ENCODE data around the gene KRT4. TPM values are rescaled to one million over a fixed set of nuclear protein-coding genes. Genes with fewer than 3 reads are reported as not detected.

KRT4 gene
- total RNA-seq, 2 experiments from 2014 or later: not detected

GRCh38 chr12:52772772-52773171 lies 41.1 kb downstream of the KRT4 start:
- Histone ChIP-seq H2AFZ (ENCODE audit: low read length) (no peak overlapping the region), H3K27ac (ENCODE audit: low read depth, low read length, poor library complexity, severe bottlenecking) (no peak overlapping the region), H3K4me1 (ENCODE audit: insufficient read depth, low read length, poor library complexity, severe bottlenecking) (no peaks in the 10 kb centered on the region), H3K79me2 (ENCODE audit: insufficient read depth, low read depth, low read length) (no peaks in the 10 kb centered on the region), H3K4me3 (ENCODE audit: low read depth, low read length, poor library complexity, severe bottlenecking) (no peak overlapping the region), H3K36me3 (ENCODE audit: insufficient read depth, low read length) (no peaks in the 10 kb centered on the region), H3K9me3 (ENCODE audit: low read length) (no peaks in the 10 kb centered on the region), H4K20me1 (ENCODE audit: insufficient read depth, low read length) (no peaks in the 10 kb centered on the region; the same call in 1 of the 2 replicates), H3K4me2 (ENCODE audit: low read length) (no peak overlapping the region), H3K9me2 (ENCODE audit: insufficient read depth, low read length) (no peaks in the 10 kb centered on the region)
- TF ChIP-seq EZH2phosphoT487 (IDR thresholded peaks at IDR 0.05; ENCODE audit: borderline replicate concordance, low read depth, low read length) (no peak), CTCF (conservative IDR thresholded peaks at IDR 0.05; ENCODE audit: low read length) (no peak)
- BruUV-seq (replicated peaks): no TSS peak
- POLR2A ChIA-PET: interaction anchor here (1.0 kb wide), 1 partner anchor 8 kb away, joined by 3 read pairs; no protein-coding TSS in a partner anchor
- no peak for DNase-seq (ENCODE audit: low spot score)
- CTCF ChIA-PET (ENCODE audit: unreplicated experiment): no interaction called here
- intact Hi-C loops (cut with micrococcal nuclease; ENCODE audit: unreplicated experiment): no loop called here

GRCh38 chr12:52772188-52772587 lies 41.7 kb downstream of the KRT4 start:
- intact Hi-C loops (cut with micrococcal nuclease; ENCODE audit: unreplicated experiment): no loop called here
- Histone ChIP-seq H3K4me1 (ENCODE audit: insufficient read depth, low read length, poor library complexity, severe bottlenecking) (no peaks in the 10 kb centered on the region), H4K20me1 (ENCODE audit: insufficient read depth, low read length) (no peaks in the 10 kb centered on the region; the same call in 1 of the 2 replicates), H3K27ac (ENCODE audit: low read depth, low read length, poor library complexity, severe bottlenecking) (no peak overlapping the region), H3K4me3 (ENCODE audit: low read depth, low read length, poor library complexity, severe bottlenecking) (no peak overlapping the region), H3K9me3 (ENCODE audit: low read length) (no peaks in the 10 kb centered on the region), H3K79me2 (ENCODE audit: insufficient read depth, low read depth, low read length) (no peaks in the 10 kb centered on the region), H3K4me2 (ENCODE audit: low read length) (no peak overlapping the region), H3K9me2 (ENCODE audit: insufficient read depth, low read length) (no peaks in the 10 kb centered on the region), H3K36me3 (ENCODE audit: insufficient read depth, low read length) (no peaks in the 10 kb centered on the region), H2AFZ (ENCODE audit: low read length) (no peak overlapping the region)
- CTCF ChIA-PET (ENCODE audit: unreplicated experiment): no interaction called here
- POLR2A ChIA-PET: no interaction called here
- BruUV-seq (replicated peaks): no TSS peak
- TF ChIP-seq CTCF (conservative IDR thresholded peaks at IDR 0.05; ENCODE audit: low read length) (no peak), EZH2phosphoT487 (IDR thresholded peaks at IDR 0.05; ENCODE audit: borderline replicate concordance, low read depth, low read length) (no peak)
- DNase-seq (ENCODE audit: low spot score): no peak

GRCh38 chr12:52771505-52771904 lies 42.4 kb downstream of the KRT4 start:
- Histone ChIP-seq H3K27ac (ENCODE audit: low read depth, low read length, poor library complexity, severe bottlenecking) (no peak overlapping the region), H4K20me1 (ENCODE audit: insufficient read depth, low read length) (no peaks in the 10 kb centered on the region; the same call in 1 of the 2 replicates), H3K9me3 (ENCODE audit: low read length) (no peaks in the 10 kb centered on the region), H3K36me3 (ENCODE audit: insufficient read depth, low read length) (no peaks in the 10 kb centered on the region), H3K9me2 (ENCODE audit: insufficient read depth, low read length) (no peaks in the 10 kb centered on the region), H3K4me2 (ENCODE audit: low read length) (no peak overlapping the region), H3K4me1 (ENCODE audit: insufficient read depth, low read length, poor library complexity, severe bottlenecking) (no peaks in the 10 kb centered on the region), H2AFZ (ENCODE audit: low read length) (no peak overlapping the region), H3K79me2 (ENCODE audit: insufficient read depth, low read depth, low read length) (no peaks in the 10 kb centered on the region), H3K4me3 (ENCODE audit: low read depth, low read length, poor library complexity, severe bottlenecking) (no peak overlapping the region)
- ChIA-PET POLR2A (no interaction called here), CTCF (ENCODE audit: unreplicated experiment) (no interaction called here)
- no peak for DNase-seq (ENCODE audit: low spot score)
- TF ChIP-seq CTCF (conservative IDR thresholded peaks at IDR 0.05; ENCODE audit: low read length) (no peak), EZH2phosphoT487 (IDR thresholded peaks at IDR 0.05; ENCODE audit: borderline replicate concordance, low read depth, low read length) (no peak)
- no TSS peak for BruUV-seq (replicated peaks)
- intact Hi-C loops (cut with micrococcal nuclease; ENCODE audit: unreplicated experiment): no loop called here
